Astrocyte of the spinal cord (primary cell): Measurements from ENCODE around the gene MCM7.
A peak's percentile ranks its signal among the peaks of the same experiment; 100 is the strongest.

Experiments used
- DNase-seq: peaks from one replicate; pipeline ENCODE4 v3.0.0; 2011; ENCODE audit warnings: low read depth, low spot score
- H3K4me3 ChIP-seq: 2 replicates; pipeline ENCODE4 v1.5.1; 2011; ENCODE audit warnings: low read depth, mild to moderate bottlenecking, low read length, moderate library complexity
- in situ Hi-C: cut with HindIII; loops from 2 replicates; pipeline ENCODE4 v1.10.0; 2017; ENCODE audit warnings: low sequenced_read_pairs
- TF ChIP-seq, protein P1 (sequence below): IDR thresholded peaks from 2 replicates; pipeline ENCODE4 v1.5.1; 2012; ENCODE audit warnings: low read depth, mild to moderate bottlenecking, low read length, inconsistent platforms

MCM7 gene

DNA sequence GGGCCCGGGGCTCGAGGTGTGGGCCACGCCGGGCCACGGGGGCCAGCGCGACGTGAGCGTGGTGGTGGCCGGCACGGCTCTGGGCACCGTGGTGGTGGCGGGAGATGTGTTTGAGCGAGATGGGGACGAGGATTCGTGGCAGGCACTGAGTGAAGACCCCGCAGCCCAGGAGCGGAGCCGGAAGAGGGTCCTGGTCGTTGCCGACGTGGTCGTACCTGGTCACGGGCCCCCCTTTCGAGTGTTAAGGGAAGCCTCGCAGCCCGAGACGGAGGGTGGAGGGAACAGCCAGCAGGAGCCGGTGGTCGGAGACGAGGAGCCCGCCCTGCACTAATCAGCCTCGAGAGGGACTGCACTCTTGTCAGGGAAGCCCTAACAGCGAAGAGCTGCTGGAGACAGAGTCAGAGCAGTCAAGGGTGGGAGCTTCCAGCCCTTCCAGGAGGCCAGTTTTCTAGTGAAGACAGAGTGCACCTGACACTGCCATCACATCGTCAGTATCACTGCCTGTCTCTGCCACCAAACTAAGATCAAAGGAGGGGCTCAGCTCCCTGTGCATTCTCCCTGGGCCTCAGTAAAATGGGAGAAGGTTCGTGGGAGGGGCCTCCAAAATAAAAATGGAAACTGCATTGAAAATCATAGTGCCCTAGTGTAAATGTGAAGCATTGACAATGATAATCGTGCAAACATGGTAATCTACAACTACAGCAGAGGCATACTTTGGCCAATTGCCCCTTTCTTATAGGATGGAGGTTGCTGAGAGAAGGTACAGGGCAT lies 26.9 kb upstream of the MCM7 start:
- TF ChIP-seq, protein P1, sequence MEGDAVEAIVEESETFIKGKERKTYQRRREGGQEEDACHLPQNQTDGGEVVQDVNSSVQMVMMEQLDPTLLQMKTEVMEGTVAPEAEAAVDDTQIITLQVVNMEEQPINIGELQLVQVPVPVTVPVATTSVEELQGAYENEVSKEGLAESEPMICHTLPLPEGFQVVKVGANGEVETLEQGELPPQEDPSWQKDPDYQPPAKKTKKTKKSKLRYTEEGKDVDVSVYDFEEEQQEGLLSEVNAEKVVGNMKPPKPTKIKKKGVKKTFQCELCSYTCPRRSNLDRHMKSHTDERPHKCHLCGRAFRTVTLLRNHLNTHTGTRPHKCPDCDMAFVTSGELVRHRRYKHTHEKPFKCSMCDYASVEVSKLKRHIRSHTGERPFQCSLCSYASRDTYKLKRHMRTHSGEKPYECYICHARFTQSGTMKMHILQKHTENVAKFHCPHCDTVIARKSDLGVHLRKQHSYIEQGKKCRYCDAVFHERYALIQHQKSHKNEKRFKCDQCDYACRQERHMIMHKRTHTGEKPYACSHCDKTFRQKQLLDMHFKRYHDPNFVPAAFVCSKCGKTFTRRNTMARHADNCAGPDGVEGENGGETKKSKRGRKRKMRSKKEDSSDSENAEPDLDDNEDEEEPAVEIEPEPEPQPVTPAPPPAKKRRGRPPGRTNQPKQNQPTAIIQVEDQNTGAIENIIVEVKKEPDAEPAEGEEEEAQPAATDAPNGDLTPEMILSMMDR, result no peak
- in situ Hi-C loops, result no loop called here
- H3K4me3 ChIP-seq, result peak overlapping the region; percentile 81
- DNase-seq, result no peak

DNA sequence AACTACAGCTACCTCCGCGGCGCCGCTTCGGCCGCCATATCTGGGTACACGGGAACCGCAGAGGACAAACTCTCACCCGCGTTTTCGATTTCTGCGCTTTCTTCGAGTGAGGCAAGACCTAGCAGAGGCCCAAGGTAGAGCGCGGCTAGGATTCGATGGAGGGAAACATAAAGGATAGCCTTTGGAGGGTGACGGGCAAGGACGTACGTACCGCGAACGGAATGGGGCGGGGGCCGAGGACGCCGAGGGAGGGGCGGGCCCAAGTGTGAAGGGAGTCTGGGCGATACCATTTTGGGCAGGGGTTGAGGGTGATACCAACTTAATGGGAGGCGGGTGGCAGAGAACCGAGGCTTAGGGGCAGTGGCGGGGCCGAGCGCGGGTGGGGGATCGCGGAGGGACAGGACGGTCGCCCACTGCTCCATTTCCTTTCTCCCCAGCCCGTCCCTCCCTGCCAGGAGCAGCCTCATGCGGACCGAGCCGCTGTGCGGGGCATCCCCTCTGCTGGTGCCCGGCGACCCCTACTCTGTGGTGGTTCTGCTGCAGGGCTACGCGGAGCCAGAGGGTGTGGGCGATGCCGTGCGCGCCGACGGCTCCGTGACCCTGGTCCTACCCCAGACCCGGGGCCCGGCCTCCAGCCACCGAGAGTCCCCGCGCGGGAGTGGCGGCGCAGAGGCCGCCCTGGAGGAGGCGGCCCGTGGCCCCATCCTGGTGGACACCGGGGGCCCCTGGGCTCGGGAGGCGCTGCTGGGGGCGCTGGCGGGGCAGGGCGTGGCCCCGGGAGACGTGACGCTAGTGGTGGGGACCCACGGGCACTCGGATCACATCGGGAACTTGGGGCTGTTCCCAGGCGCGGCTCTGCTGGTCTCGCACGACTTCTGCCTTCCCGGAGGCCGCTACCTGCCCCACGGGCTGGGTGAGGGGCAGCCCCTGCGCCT lies 26.0 kb upstream of the MCM7 start, which contains the start of gene MBLAC1:
MBLAC1 (plus strand) TSS at position 37 of the 935 bp plus-strand sequence; CDS start at position 466, 429 bp downstream.
- peak within 1 kb of the TSS; percentile 81 for H3K4me3 ChIP-seq
- in situ Hi-C loops, result no loop called here
- TF ChIP-seq, protein P1, result no peak
- DNase-seq, result peak; percentile 93

DNA sequence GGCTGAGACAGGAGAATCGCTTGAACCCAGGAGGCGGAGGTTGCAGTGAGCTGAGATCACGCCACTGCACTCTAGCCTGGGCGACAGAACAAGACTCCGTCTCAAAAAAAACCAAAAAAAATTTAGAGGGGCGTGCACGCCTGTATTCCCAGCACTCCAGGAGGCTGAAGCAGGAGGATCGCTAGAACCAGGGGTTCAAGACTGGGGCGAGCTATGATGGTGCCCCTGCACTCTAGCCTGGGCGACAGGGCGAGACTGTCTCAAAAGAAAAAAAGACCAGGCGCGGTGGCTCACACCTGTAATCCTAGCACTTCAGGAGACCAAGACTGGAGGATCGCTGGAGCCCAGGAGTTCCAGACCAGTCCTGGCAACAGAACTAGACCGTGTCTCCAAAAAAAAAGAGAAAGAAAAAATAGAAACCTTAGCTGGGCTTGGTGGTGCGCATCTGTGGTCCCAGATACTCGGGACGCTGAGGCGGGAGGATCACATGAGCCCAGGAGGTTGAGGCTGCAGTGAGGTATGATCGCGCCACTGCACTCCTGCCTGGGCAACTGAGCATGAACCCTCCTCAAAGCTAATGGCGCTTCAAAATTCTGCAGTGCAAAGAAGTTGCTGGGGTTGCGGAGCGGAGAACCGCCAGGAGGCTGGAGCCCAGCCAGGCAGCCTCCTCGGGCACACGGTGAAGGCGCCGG lies 25.2 kb upstream of the MCM7 start:
- TF ChIP-seq, protein P1, result no peak
- in situ Hi-C loops, result no loop called here
- no peak for DNase-seq
- H3K4me3 ChIP-seq, result peak overlapping the region; percentile 81

DNA sequence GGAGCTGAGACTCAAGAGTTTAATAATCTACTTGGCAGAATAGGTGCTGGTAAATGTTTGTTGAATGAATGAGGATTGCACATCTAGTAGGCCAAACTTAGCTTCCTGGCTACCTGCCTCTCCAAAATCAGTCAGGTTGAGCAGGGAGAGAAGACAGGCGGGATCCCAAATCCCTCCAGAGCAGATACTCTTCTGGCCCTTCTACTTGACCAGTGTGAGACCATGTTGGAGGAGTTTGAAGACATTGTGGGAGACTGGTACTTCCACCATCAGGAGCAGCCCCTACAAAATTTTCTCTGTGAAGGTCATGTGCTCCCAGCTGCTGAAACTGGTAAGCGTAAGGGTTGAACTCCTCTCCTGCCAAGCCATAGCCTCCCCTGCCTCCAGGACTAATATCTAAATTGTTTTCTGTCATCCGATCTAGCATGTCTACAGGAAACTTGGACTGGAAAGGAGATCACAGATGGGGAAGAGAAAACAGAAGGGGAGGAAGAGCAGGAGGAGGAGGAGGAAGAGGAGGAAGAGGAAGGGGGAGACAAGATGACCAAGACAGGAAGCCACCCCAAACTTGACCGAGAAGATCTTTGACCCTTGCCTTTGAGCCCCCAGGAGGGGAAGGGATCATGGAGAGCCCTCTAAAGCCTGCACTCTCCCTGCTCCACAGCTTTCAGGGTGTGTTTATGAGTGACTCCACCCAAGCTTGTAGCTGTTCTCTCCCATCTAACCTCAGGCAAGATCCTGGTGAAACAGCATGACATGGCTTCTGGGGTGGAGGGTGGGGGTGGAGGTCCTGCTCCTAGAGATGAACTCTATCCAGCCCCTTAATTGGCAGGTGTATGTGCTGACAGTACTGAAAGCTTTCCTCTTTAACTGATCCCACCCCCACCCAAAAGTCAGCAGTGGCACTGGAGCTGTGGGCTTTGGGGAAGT lies 23.4 kb upstream of the MCM7 start:
- no peak for DNase-seq
- H3K4me3 ChIP-seq, result no peak overlapping the region
- in situ Hi-C loops, result no loop called here
- TF ChIP-seq, protein P1, result no peak

DNA sequence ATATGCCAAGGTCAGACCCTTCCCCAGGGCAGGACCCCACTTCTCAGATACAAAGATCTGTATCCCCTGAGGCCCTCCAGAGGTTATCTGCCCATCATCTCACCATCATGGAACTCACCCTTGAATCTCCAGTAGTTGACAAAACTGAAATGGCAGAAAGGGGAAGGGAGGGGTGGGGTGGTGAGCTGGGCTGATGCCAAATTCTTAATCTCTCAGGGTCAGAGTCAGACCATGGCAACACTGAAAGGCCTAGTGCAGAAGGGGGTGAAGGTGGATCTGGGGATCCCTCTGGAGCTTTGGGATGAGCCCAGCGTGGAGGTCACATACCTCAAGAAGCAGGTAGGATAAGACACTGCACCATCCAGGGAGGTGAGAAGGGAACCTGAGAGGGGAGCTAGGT lies 21.4 kb upstream of the MCM7 start:
- in situ Hi-C loops, result no loop called here
- TF ChIP-seq, protein P1, result no peak
- H3K4me3 ChIP-seq, result no peak overlapping the region
- DNase-seq, result no peak
